H9 (cell line): ENCODE measurements around the gene PTGES2. TPM values are rescaled to one million over a fixed set of nuclear protein-coding genes. Genes with fewer than 3 reads are reported as not detected.
A peak's percentile ranks its signal among the peaks of the same experiment; 100 is the strongest.

Experiments
- DNase-seq: peaks from one replicate; pipeline ENCODE4 v3.0.0-alpha.2; 2017
- H2AFZ ChIP-seq: one replicate; pipeline ENCODE4 v1.6.1; 2013; ENCODE audit warnings: mild to moderate bottlenecking, low read length, control low read depth, moderate library complexity
- H2AK5ac ChIP-seq: 2 replicates; pipeline ENCODE4 v1.6.1; 2013; ENCODE audit warnings: low read length, control low read depth, mixed read lengths; ENCODE audit not compliant: insufficient read length
- H2BK120ac ChIP-seq: one replicate; pipeline ENCODE4 v1.6.1; 2013; ENCODE audit warnings: low read depth, mild to moderate bottlenecking, low read length, control low read depth, inconsistent platforms; ENCODE audit not compliant: poor library complexity, severe bottlenecking
- H2BK12ac ChIP-seq: 2 replicates; pipeline ENCODE4 v1.6.1; 2013; ENCODE audit warnings: low read length, control low read depth, mixed read lengths, low read depth; ENCODE audit not compliant: insufficient read length
- H2BK15ac ChIP-seq: 2 replicates; pipeline ENCODE4 v1.6.1; 2013; ENCODE audit warnings: low read depth, low read length, control low read depth
- H2BK20ac ChIP-seq: one replicate; pipeline ENCODE4 v1.6.1; 2013; ENCODE audit warnings: low read depth, mild to moderate bottlenecking, low read length, control low read depth, inconsistent platforms; ENCODE audit not compliant: poor library complexity, severe bottlenecking
- H2BK5ac ChIP-seq: 2 replicates; pipeline ENCODE4 v1.6.1; 2013; ENCODE audit warnings: low read length, control low read depth, mixed read lengths; ENCODE audit not compliant: insufficient read length
- H3K14ac ChIP-seq: 2 replicates; pipeline ENCODE4 v1.6.1; 2013; ENCODE audit warnings: low read length, control low read depth; ENCODE audit not compliant: insufficient read depth
- H3K18ac ChIP-seq: 2 replicates; pipeline ENCODE4 v1.6.1; 2013; ENCODE audit warnings: low read depth, mild to moderate bottlenecking, mixed read lengths, low read length, control low read depth; ENCODE audit not compliant: insufficient read length
- H3K23ac ChIP-seq: 2 replicates; pipeline ENCODE4 v1.6.1; 2013; ENCODE audit warnings: low read length, control low read depth, mixed read lengths, low read depth; ENCODE audit not compliant: insufficient read length
- H3K23me2 ChIP-seq: 2 replicates; pipeline ENCODE4 v1.6.1; 2013; ENCODE audit warnings: low read depth, mild to moderate bottlenecking, mixed read lengths, low read length, control low read depth; ENCODE audit not compliant: insufficient read length, poor library complexity, severe bottlenecking
- H3K27ac ChIP-seq: 2 replicates; pipeline ENCODE4 v1.5.1; 2013; ENCODE audit warnings: low read length, control low read depth, mixed read lengths, low read depth; ENCODE audit not compliant: insufficient read length
- H3K27me3 ChIP-seq: 2 replicates; pipeline ENCODE4 v1.6.1; 2013; ENCODE audit warnings: low read length, control low read depth, inconsistent platforms; ENCODE audit not compliant: insufficient read depth
- H3K4ac ChIP-seq: 2 replicates; pipeline ENCODE4 v1.6.1; 2013; ENCODE audit warnings: low read depth, mild to moderate bottlenecking, control low read depth, inconsistent platforms, low read length, moderate library complexity
- H3K4me1 ChIP-seq: 2 replicates; pipeline ENCODE4 v1.6.1; 2013; ENCODE audit warnings: low read length, control low read depth, inconsistent platforms; ENCODE audit not compliant: insufficient read depth
- H3K4me2 ChIP-seq: 2 replicates; pipeline ENCODE4 v1.6.1; 2013; ENCODE audit warnings: low read length, control low read depth, mixed read lengths; ENCODE audit not compliant: insufficient read length, insufficient read depth
- H3K56ac ChIP-seq: 2 replicates; pipeline ENCODE4 v1.6.1; 2013; ENCODE audit warnings: low read depth, mild to moderate bottlenecking, mixed read lengths, low read length, control low read depth; ENCODE audit not compliant: insufficient read length
- H3K79me1 ChIP-seq: 2 replicates; pipeline ENCODE4 v1.6.1; 2013; ENCODE audit warnings: low read depth, mild to moderate bottlenecking, moderate library complexity, low read length, control low read depth, inconsistent platforms; ENCODE audit not compliant: insufficient read depth, poor library complexity, severe bottlenecking
- H3K79me2 ChIP-seq: 2 replicates; pipeline ENCODE4 v1.6.1; 2013; ENCODE audit warnings: low read length, control low read depth, inconsistent platforms; ENCODE audit not compliant: insufficient read depth
- H3K9ac ChIP-seq: 2 replicates; pipeline ENCODE4 v1.6.1; 2013; ENCODE audit warnings: low read length, control low read depth, mixed read lengths; ENCODE audit not compliant: insufficient read length; ENCODE audit errors: extremely low read depth
- H3K9me3 ChIP-seq: one replicate; pipeline ENCODE4 v1.6.1; 2013; ENCODE audit warnings: low read depth, low read length, inconsistent platforms; ENCODE audit not compliant: control insufficient read depth
- H3T11ph ChIP-seq: one replicate; pipeline ENCODE4 v1.6.1; 2013; ENCODE audit warnings: mild to moderate bottlenecking, low read length, control low read depth, inconsistent platforms
- H4K20me1 ChIP-seq: one replicate; pipeline ENCODE4 v1.6.1; 2013; ENCODE audit not compliant: control insufficient read depth, insufficient read length, insufficient read depth
- H4K5ac ChIP-seq: 2 replicates; pipeline ENCODE4 v1.6.1; 2013; ENCODE audit warnings: low read depth, mild to moderate bottlenecking, mixed read lengths, low read length, control low read depth; ENCODE audit not compliant: insufficient read length
- H4K8ac ChIP-seq: replicated peaks from 2 replicates; pipeline ENCODE4 v1.6.1; 2013; ENCODE audit warnings: low read length, control low read depth, mixed read lengths, low read depth; ENCODE audit not compliant: insufficient read length
- H4K91ac ChIP-seq: 2 replicates; pipeline ENCODE4 v1.6.1; 2013; ENCODE audit warnings: low read depth, mild to moderate bottlenecking, moderate library complexity, mixed read lengths, low read length, control low read depth; ENCODE audit not compliant: insufficient read length
- H3K27ac Mint-ChIP-seq, 3 experiments: 2 replicates in 2 of 3; 3 replicates in 1 of 3; pipeline ENCODE4 v1.8.0; 2020 to 2021; ENCODE audit warnings: mixed read lengths in 3 of 3, mild to moderate bottlenecking in 1 of 3, moderate library complexity in 1 of 3
- H3K27me3 Mint-ChIP-seq: 2 replicates; pipeline ENCODE4 v1.8.0; 2021; ENCODE audit warnings: low read depth, mild to moderate bottlenecking, moderate library complexity, mixed read lengths
- H3K36me3 Mint-ChIP-seq, 3 experiments: 2 replicates in 2 of 3; 3 replicates in 1 of 3; pipeline ENCODE4 v1.8.0; 2020 to 2021; ENCODE audit warnings: low read depth in 3 of 3, mixed read lengths in 3 of 3; ENCODE audit not compliant: insufficient read depth in 1 of 3
- H3K4me1 Mint-ChIP-seq, 2 experiments: 2 replicates each; pipeline ENCODE4 v1.8.0; 2020; ENCODE audit warnings: mixed read lengths in 2 of 2
- H3K4me3 Mint-ChIP-seq, 2 experiments: 2 replicates in 1 of 2; 3 replicates in 1 of 2; pipeline ENCODE4 v1.8.0; 2020 to 2021; ENCODE audit warnings: mild to moderate bottlenecking in 2 of 2, mixed read lengths in 2 of 2, moderate library complexity in 1 of 2
- H3K9me3 Mint-ChIP-seq, 2 experiments: 2 replicates in 1 of 2; 3 replicates in 1 of 2; pipeline ENCODE4 v1.8.0; 2020; ENCODE audit warnings: mild to moderate bottlenecking in 2 of 2, mixed read lengths in 2 of 2, moderate library complexity in 1 of 2
- CTCF ChIP-seq: fragments of 200-600 bp; sonication (generic); conservative IDR thresholded peaks from 3 replicates; pipeline ENCODE4 v1.8.0; 2021; ENCODE audit warnings: antibody characterized with exemption, mild to moderate bottlenecking
- WGBS: extraction: QIAGEN DNeasy Blood & Tissue Kit; methylation state at CpG from one replicate; pipeline ENCODE4 v1.1.7; 2013; ENCODE audit warnings: missing lambda C conversion rate, low lambda C conversion rate, mixed read lengths; ENCODE audit not compliant: insufficient read length; ENCODE audit errors: extremely low coverage; 5-methylcytosine and 5-hydroxymethylcytosine counted together
- total RNA-seq: library from RNA; stranded (reverse); gene quantifications from 2 replicates; pipeline ENCODE4 v1.2.1, GENCODE V29; 2021

The PTGES2 gene
- total RNA-seq, 1 experiment from 2014 or later: 63.9 TPM

GRCh38 chr9:128102861-128103588 lies 24.5 kb downstream of the PTGES2 start:
- no peak overlapping the region for H2BK12ac ChIP-seq
- Mint-ChIP-seq H3K27ac (peak overlapping the region; percentile 54 to 91 (median 74); a peak in 5 of 7 replicates), H3K36me3 (peaks cover 26 to 63% (median 61%) of the 10 kb centered on the region in 3 experiments; a peak in 6 of 7 replicates), H3K4me3 (no peak overlapping the region), H3K27me3 (no peaks in the 10 kb centered on the region), H3K4me1 (peaks cover 34 to 45% of the 10 kb centered on the region in 2 experiments), H3K9me3 (no peaks in the 10 kb centered on the region)
- H3K4me1 ChIP-seq: peaks cover 5% of the 10 kb centered on the region; the same call in 1 of the 2 replicates
- H2BK120ac ChIP-seq: no peak overlapping the region
- no peak overlapping the region for H2AK5ac ChIP-seq
- no peak overlapping the region for H3K27ac ChIP-seq
- no peak overlapping the region for H3K9ac ChIP-seq
- no peak overlapping the region for H2AFZ ChIP-seq
- H4K8ac ChIP-seq: no peak overlapping the region
- no peak overlapping the region for H4K5ac ChIP-seq
- no peak overlapping the region for H4K91ac ChIP-seq
- H2BK15ac ChIP-seq: no peak overlapping the region
- peaks cover 3% of the 10 kb centered on the region for H3K79me1 ChIP-seq
- WGBS: no CpG with 5 or more reads among the region's 23 CpGs
- H3K9me3 ChIP-seq: no peaks in the 10 kb centered on the region
- no peak overlapping the region for H3K18ac ChIP-seq
- no peak overlapping the region for H3T11ph ChIP-seq
- peak; percentile 30 for DNase-seq
- no peak overlapping the region for H2BK5ac ChIP-seq
- no peak overlapping the region for H3K14ac ChIP-seq
- no peak for TF ChIP-seq CTCF
- peaks cover 10% of the 10 kb centered on the region for H3K23me2 ChIP-seq
- H3K4ac ChIP-seq: no peak overlapping the region
- H2BK20ac ChIP-seq: no peak overlapping the region
- peaks cover 7% of the 10 kb centered on the region; the same call in 1 of the 2 replicates for H3K79me2 ChIP-seq
- no peak overlapping the region for H3K23ac ChIP-seq
- H3K56ac ChIP-seq: no peak overlapping the region
- no peak overlapping the region for H3K4me2 ChIP-seq
- H3K27me3 ChIP-seq: no peaks in the 10 kb centered on the region
- no peaks in the 10 kb centered on the region for H4K20me1 ChIP-seq
